Activated CD4-positive, alpha-beta T cell treated with anti-CD3 and anti-CD28 coated beads for 24 hours (primary cell): ENCODE results near the gene MDFI.

Experiments
- DNase-seq, 2 donors: peaks; one replicate each; pipeline ENCODE4 v3.0.0-alpha.2; 2020; ENCODE audit warnings: low read depth in 2 of 2

Gene MDFI

GRCh38 chr6:41672816-41673703, 34.8 kb downstream of the MDFI start:
- no peak for DNase-seq

GRCh38 chr6:41673704-41674000, 35.4 kb downstream of the MDFI start:
- DNase-seq = no peak

GRCh38 chr6:41674231-41675000, 36.1 kb downstream of the MDFI start:
- no peak for DNase-seq

GRCh38 chr6:41675176-41675775, 37.0 kb downstream of the MDFI start:
- DNase-seq = no peak

GRCh38 chr6:41675992-41676391, 37.7 kb downstream of the MDFI start:
- DNase-seq = no peak

- no peak for DNase-seq
Observed at GRCh38 chr6:41676431-41676830, 38.2 kb downstream of the MDFI start.

GRCh38 chr6:41677124-41677921, 39.1 kb downstream of the MDFI start:
- no peak for DNase-seq

- DNase-seq = no peak
Observed at GRCh38 chr6:41678511-41679084, 40.3 kb downstream of the MDFI start.

GRCh38 chr6:41679696-41680095, 41.4 kb downstream of the MDFI start:
- DNase-seq = no peak

- no peak for DNase-seq
Observed at GRCh38 chr6:41680182-41680965, 42.1 kb downstream of the MDFI start.

- DNase-seq = peak; percentile 60 to 70
Observed at GRCh38 chr6:41682056-41682477, 43.8 kb downstream of the MDFI start.

GRCh38 chr6:41682497-41683272, 44.4 kb downstream of the MDFI start:
- no peak for DNase-seq

GRCh38 chr6:41683273-41683522, 44.9 kb downstream of the MDFI start:
- no peak for DNase-seq

- peak; percentile 68 to 69 for DNase-seq
Observed at GRCh38 chr6:41683523-41684310, 45.4 kb downstream of the MDFI start.

- no peak for DNase-seq
Observed at GRCh38 chr6:41684311-41685180, 46.3 kb downstream of the MDFI start.

- DNase-seq = no peak
Observed at GRCh38 chr6:41685641-41686380, 47.5 kb downstream of the MDFI start.

- DNase-seq = no peak
Observed at GRCh38 chr6:41687501-41688175, 49.4 kb downstream of the MDFI start.
